Vagina (tissue), 2 donors: ENCODE results near the gene PFDN1.

Experiments
- CTCF ChIP-seq, 3 experiments: fragments of 450-650 bp in 2 of 3; fragments of 200-600 bp in 1 of 3; sonication (generic) in 1 of 3; IDR thresholded peaks; one replicate each; pipeline ENCODE4 v1.5.1; 2017 to 2019; ENCODE audit warnings: antibody characterized with exemption in 3 of 3, mild to moderate bottlenecking in 2 of 3, moderate library complexity in 2 of 3
- POLR2A ChIP-seq, 2 donors: fragments of 450-650 bp; IDR thresholded peaks; one replicate each; pipeline ENCODE4 v1.6.1; 2017; ENCODE audit warnings: antibody characterized with exemption in 2 of 2, mild to moderate bottlenecking in 2 of 2, moderate library complexity in 2 of 2
- POLR2AphosphoS5 ChIP-seq, 2 donors: sonication (generic); formaldehyde crosslinking; IDR thresholded peaks; one replicate each; pipeline ENCODE4 v1.9.0; 2017; ENCODE audit warnings: antibody characterized with exemption in 2 of 2, mild to moderate bottlenecking in 2 of 2, low read depth in 1 of 2; ENCODE audit not compliant: insufficient read depth in 1 of 2

- TF ChIP-seq CTCF (IDR thresholded peaks at IDR 0.05) (no peak), POLR2AphosphoS5 (IDR thresholded peaks at IDR 0.05; ENCODE audit: insufficient read depth in 1 of 2, low read depth in 1 of 2) (no peak), POLR2A (IDR thresholded peaks at IDR 0.05) (no peak)
Measured at GRCh38 chr5:140242099-140242498, 60.8 kb downstream of the PFDN1 start.
